Measurements from ENCODE around the gene CTNNBIP1.

DNA sequence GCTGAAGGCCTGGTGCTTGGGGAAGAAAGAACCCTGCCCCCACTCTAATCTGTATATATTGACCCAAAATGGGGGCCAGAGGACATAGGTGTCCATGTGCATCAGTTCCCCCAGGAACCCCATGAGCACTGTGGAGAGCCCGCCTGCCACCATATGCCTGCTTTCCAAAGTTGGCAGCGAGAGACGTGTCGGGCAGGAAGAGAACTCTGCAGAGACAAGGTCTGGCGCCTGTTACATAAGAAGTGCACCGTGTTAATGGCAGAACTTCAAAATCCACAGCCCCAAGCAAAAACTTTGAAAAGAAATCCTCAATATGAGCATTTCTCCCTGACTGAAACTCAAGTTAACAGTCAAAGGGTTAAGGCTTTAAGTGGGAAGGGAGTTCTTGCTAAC, 8.0 kb downstream of the CTNNBIP1 start:
- TF ChIP-seq FOXM1 (IDR thresholded peaks at IDR 0.05; ENCODE audit: low read depth) (no peak), RAD21 (IDR thresholded peaks at IDR 0.05; ENCODE audit: low read length) (no peak), TAF1 (IDR thresholded peaks at IDR 0.05; ENCODE audit: borderline replicate concordance, low read depth, low read length) (no peak), EP300 (IDR thresholded peaks at IDR 0.05; ENCODE audit: borderline replicate concordance in 1 of 2, low read depth in 1 of 2, low read length in 1 of 2) (no peak), SMC3 (IDR thresholded peaks at IDR 0.05; ENCODE audit: low read depth, low read length) (no peak), JUND (IDR thresholded peaks at IDR 0.05) (no peak), GABPA (IDR thresholded peaks at IDR 0.05; ENCODE audit: low read depth) (no peak), POLR2AphosphoS5 (IDR thresholded peaks at IDR 0.05; ENCODE audit: low read depth, low read length) (no peak), USF2 (IDR thresholded peaks at IDR 0.05; ENCODE audit: borderline replicate concordance, low read depth, low read length) (no peak), RCOR1 (IDR thresholded peaks at IDR 0.05; ENCODE audit: low read length) (no peak), MAX (IDR thresholded peaks at IDR 0.05; ENCODE audit: low read depth) (no peak)
- TF ChIP-seq, protein P1, sequence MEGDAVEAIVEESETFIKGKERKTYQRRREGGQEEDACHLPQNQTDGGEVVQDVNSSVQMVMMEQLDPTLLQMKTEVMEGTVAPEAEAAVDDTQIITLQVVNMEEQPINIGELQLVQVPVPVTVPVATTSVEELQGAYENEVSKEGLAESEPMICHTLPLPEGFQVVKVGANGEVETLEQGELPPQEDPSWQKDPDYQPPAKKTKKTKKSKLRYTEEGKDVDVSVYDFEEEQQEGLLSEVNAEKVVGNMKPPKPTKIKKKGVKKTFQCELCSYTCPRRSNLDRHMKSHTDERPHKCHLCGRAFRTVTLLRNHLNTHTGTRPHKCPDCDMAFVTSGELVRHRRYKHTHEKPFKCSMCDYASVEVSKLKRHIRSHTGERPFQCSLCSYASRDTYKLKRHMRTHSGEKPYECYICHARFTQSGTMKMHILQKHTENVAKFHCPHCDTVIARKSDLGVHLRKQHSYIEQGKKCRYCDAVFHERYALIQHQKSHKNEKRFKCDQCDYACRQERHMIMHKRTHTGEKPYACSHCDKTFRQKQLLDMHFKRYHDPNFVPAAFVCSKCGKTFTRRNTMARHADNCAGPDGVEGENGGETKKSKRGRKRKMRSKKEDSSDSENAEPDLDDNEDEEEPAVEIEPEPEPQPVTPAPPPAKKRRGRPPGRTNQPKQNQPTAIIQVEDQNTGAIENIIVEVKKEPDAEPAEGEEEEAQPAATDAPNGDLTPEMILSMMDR (IDR thresholded peaks at IDR 0.05): no peak
- TF ChIP-seq, protein P2, sequence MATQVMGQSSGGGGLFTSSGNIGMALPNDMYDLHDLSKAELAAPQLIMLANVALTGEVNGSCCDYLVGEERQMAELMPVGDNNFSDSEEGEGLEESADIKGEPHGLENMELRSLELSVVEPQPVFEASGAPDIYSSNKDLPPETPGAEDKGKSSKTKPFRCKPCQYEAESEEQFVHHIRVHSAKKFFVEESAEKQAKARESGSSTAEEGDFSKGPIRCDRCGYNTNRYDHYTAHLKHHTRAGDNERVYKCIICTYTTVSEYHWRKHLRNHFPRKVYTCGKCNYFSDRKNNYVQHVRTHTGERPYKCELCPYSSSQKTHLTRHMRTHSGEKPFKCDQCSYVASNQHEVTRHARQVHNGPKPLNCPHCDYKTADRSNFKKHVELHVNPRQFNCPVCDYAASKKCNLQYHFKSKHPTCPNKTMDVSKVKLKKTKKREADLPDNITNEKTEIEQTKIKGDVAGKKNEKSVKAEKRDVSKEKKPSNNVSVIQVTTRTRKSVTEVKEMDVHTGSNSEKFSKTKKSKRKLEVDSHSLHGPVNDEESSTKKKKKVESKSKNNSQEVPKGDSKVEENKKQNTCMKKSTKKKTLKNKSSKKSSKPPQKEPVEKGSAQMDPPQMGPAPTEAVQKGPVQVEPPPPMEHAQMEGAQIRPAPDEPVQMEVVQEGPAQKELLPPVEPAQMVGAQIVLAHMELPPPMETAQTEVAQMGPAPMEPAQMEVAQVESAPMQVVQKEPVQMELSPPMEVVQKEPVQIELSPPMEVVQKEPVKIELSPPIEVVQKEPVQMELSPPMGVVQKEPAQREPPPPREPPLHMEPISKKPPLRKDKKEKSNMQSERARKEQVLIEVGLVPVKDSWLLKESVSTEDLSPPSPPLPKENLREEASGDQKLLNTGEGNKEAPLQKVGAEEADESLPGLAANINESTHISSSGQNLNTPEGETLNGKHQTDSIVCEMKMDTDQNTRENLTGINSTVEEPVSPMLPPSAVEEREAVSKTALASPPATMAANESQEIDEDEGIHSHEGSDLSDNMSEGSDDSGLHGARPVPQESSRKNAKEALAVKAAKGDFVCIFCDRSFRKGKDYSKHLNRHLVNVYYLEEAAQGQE (IDR thresholded peaks at IDR 0.05; ENCODE audit: low read depth, low read length): no peak
- TF ChIP-seq, protein P3, sequence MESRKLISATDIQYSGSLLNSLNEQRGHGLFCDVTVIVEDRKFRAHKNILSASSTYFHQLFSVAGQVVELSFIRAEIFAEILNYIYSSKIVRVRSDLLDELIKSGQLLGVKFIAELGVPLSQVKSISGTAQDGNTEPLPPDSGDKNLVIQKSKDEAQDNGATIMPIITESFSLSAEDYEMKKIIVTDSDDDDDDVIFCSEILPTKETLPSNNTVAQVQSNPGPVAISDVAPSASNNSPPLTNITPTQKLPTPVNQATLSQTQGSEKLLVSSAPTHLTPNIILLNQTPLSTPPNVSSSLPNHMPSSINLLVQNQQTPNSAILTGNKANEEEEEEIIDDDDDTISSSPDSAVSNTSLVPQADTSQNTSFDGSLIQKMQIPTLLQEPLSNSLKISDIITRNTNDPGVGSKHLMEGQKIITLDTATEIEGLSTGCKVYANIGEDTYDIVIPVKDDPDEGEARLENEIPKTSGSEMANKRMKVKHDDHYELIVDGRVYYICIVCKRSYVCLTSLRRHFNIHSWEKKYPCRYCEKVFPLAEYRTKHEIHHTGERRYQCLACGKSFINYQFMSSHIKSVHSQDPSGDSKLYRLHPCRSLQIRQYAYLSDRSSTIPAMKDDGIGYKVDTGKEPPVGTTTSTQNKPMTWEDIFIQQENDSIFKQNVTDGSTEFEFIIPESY (IDR thresholded peaks at IDR 0.05; ENCODE audit: borderline replicate concordance, low read depth): no peak

Measured in SK-N-SH (cell line).